Caco-2 (cell line): ENCODE data around the gene CES1. TPM values are rescaled to one million over a fixed set of nuclear protein-coding genes. Genes with fewer than 3 reads are reported as not detected.

Source experiments
- BruUV-seq: library from RNA; stranded (reverse); fragments of 400-500 nt; replicated peaks from 2 replicates; lab custom pipeline; 2021; lab: Mats Ljungman, UMichigan
- CTCF ChIA-PET: fragments of 300-600 bp; sonication (Branson Sonifier 250); formaldehyde crosslinking; loops from one replicate; lab custom pipeline; 2022; ENCODE audit warnings: antibody characterized with exemption; lab: Charles Lee
- POLR2A ChIA-PET: fragments of 300-600 bp; sonication (Branson Sonifier 250); formaldehyde crosslinking; loops from one replicate; lab custom pipeline; 2022; ENCODE audit warnings: antibody characterized with exemption; lab: Charles Lee
- DNase-seq, 2 experiments: peaks; one replicate each; pipeline versions ENCODE4 v3.0.0 to v3.0.0-alpha.2; 2020 to 2022
- H3K27me3 ChIP-seq: replicated peaks from 2 replicates; pipeline ENCODE4 v1.6.0; 2011; ENCODE audit warnings: low read length; ENCODE audit not compliant: control insufficient read depth, insufficient read depth
- H3K36me3 ChIP-seq: 2 replicates; pipeline ENCODE4 v1.5.1; 2011; ENCODE audit warnings: low read length; ENCODE audit not compliant: control insufficient read depth, insufficient read depth
- H3K4me1 ChIP-seq: fragments of 250-450 bp; sonication (Bioruptor Pico); 2 replicates; pipeline ENCODE4 v1.5.1; 2020; ENCODE audit warnings: mild to moderate bottlenecking
- H3K4me3 ChIP-seq: 2 replicates; pipeline ENCODE4 v1.5.1; 2011; ENCODE audit warnings: low read depth, mild to moderate bottlenecking, control low read depth, low read length
- H3K9me3 ChIP-seq: fragments of 250-450 bp; sonication (Bioruptor Pico); 2 replicates; pipeline ENCODE4 v1.5.1; 2020; ENCODE audit warnings: mild to moderate bottlenecking, moderate library complexity
- H3K27ac Mint-ChIP-seq: one replicate; pipeline ENCODE4 v1.8.0; 2022; ENCODE audit warnings: mixed read lengths; ENCODE audit not compliant: unreplicated experiment
- H3K27me3 Mint-ChIP-seq: one replicate; pipeline ENCODE4 v1.8.0; 2022; ENCODE audit warnings: mixed read lengths; ENCODE audit not compliant: insufficient read depth, unreplicated experiment
- H3K36me3 Mint-ChIP-seq: one replicate; pipeline ENCODE4 v1.8.0; 2022; ENCODE audit warnings: mild to moderate bottlenecking, mixed read lengths; ENCODE audit not compliant: insufficient read depth, unreplicated experiment
- H3K4me1 Mint-ChIP-seq: one replicate; pipeline ENCODE4 v1.8.0; 2022; ENCODE audit warnings: low read depth, mixed read lengths; ENCODE audit not compliant: unreplicated experiment
- H3K4me3 Mint-ChIP-seq: one replicate; pipeline ENCODE4 v1.8.0; 2022; ENCODE audit warnings: mild to moderate bottlenecking, moderate library complexity, mixed read lengths; ENCODE audit not compliant: unreplicated experiment
- H3K9me3 Mint-ChIP-seq: one replicate; pipeline ENCODE4 v1.8.0; 2022; ENCODE audit warnings: mixed read lengths; ENCODE audit not compliant: unreplicated experiment
- CTCF ChIP-seq, 2 experiments: fragments of 200-600 bp in 1 of 2; IDR thresholded peaks; 1 replicate in 1 of 2; 2 replicates in 1 of 2; pipeline versions ENCODE4 v1.5.1 to v1.8.0; 2011 to 2022; ENCODE audit warnings: antibody characterized with exemption in 1 of 2, control low read depth in 1 of 2, inconsistent platforms in 1 of 2, low read depth in 1 of 2, low read length in 1 of 2, mild to moderate bottlenecking in 1 of 2, moderate library complexity in 1 of 2; ENCODE audit not compliant: insufficient read depth in 1 of 2, severe bottlenecking in 1 of 2, unreplicated experiment in 1 of 2
- intact Hi-C: fragments of 100-400 bp; cut with micrococcal nuclease; formaldehyde crosslinking; loops from one replicate; pipeline ENCODE4 v1.10.0; 2022; ENCODE audit not compliant: unreplicated experiment
- total RNA-seq: library from RNA; stranded (reverse); gene quantifications from 2 replicates; pipeline ENCODE4 v1.2.3, GENCODE V29; 2022

Gene CES1
- total RNA-seq, 1 experiment from 2014 or later: 97.4 TPM

GRCh38 chr16:55846598-55847346, 13.9 kb upstream of the CES1 start:
- no peak overlapping the region for H3K4me3 ChIP-seq
- no peak for DNase-seq
- no peaks in the 10 kb centered on the region for H3K9me3 ChIP-seq
- ChIA-PET POLR2A (no interaction called here), CTCF (interaction anchor here (0.8 kb wide), 1 partner anchor 137 kb away, joined by 3 read pairs; no protein-coding TSS in a partner anchor)
- Mint-ChIP-seq H3K36me3 (no peaks in the 10 kb centered on the region), H3K9me3 (no peaks in the 10 kb centered on the region), H3K27ac (no peak overlapping the region), H3K27me3 (peaks cover 19% of the 10 kb centered on the region), H3K4me1 (no peaks in the 10 kb centered on the region), H3K4me3 (no peak overlapping the region)
- peaks cover 1% of the 10 kb centered on the region for H3K27me3 ChIP-seq
- BruUV-seq: no TSS peak
- intact Hi-C loops: no loop called here
- no peak for TF ChIP-seq CTCF (IDR thresholded peaks at IDR 0.05; ENCODE audit: insufficient read depth in 1 of 2, low read depth in 1 of 2, low read length in 1 of 2, severe bottlenecking in 1 of 2, unreplicated experiment in 1 of 2)
- no peaks in the 10 kb centered on the region for H3K4me1 ChIP-seq
- H3K36me3 ChIP-seq: no peaks in the 10 kb centered on the region

DNA sequence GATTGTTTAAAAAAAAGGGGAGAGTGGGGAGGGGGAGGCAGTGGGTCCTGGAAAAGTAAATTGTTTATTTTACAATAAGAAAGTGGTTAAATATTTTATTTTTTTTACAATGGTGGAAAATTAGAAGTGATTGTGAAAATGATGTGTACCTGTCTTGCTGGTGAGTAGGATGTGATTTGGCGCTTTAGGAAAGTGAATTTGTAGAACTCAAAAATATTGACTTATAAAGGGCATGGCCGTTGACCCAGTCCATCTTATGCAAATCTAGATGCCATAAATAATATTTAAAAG, 10.2 kb upstream of the CES1 start:
- H3K27me3 ChIP-seq: no peaks in the 10 kb centered on the region; the same call in 1 of the 2 replicates
- no peaks in the 10 kb centered on the region for H3K9me3 Mint-ChIP-seq
- no peak overlapping the region for H3K27ac Mint-ChIP-seq
- BruUV-seq: no TSS peak
- H3K9me3 ChIP-seq: no peaks in the 10 kb centered on the region
- intact Hi-C loops: loop anchor here (1.0 to 2.0 kb wide), 2 partner anchors 10 to 378 kb away; partner anchors contain the start of gene CES1
- ChIA-PET POLR2A (no interaction called here), CTCF (no interaction called here)
- no peaks in the 10 kb centered on the region for H3K4me1 Mint-ChIP-seq
- H3K4me3 ChIP-seq: no peak overlapping the region
- H3K4me1 ChIP-seq: no peaks in the 10 kb centered on the region
- H3K36me3 Mint-ChIP-seq: no peaks in the 10 kb centered on the region
- H3K27me3 Mint-ChIP-seq: peaks cover 16% of the 10 kb centered on the region
- no peaks in the 10 kb centered on the region for H3K36me3 ChIP-seq
- peak in 1 of 2 experiments; percentile 4 for TF ChIP-seq CTCF (IDR thresholded peaks at IDR 0.05; ENCODE audit: insufficient read depth in 1 of 2, low read depth in 1 of 2, low read length in 1 of 2, severe bottlenecking in 1 of 2, unreplicated experiment in 1 of 2)
- no peak for DNase-seq
- no peak overlapping the region for H3K4me3 Mint-ChIP-seq

DNA sequence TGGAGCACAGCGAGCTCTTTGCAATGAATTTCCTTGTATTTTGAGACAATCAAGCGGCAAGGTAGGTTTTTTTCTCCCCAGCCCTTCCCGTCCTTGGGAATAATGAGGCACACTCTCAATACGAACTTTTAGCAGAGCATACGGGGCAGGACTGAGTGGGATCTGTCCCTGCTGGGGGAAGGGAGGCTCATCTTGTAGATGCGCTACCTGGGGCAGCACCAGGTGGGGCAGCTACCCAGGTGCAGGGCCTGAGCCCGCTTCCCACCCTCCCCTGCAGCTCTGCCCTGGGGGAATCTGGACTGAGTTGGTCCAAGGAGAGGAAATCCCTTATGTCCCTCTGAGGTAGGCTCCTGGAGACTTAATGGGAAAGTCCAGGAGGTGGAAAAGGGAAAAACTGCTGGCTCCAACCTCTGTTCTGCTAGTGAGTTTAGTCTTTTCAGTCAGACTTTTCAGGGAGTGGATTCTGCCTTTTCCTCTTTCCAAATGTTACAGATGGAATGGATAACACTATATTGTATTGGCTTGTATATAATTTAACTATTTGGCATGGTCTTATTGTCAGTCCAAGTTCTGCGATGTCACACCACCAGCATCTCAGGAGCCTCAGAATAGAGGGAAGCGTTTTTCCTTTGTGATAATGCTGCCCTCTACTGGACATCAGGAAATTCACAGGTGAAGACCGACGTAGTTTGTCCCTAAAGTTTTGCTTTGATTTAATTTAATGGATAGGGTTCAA, 9.6 kb upstream of the CES1 start:
- Mint-ChIP-seq H3K36me3 (no peaks in the 10 kb centered on the region), H3K9me3 (no peaks in the 10 kb centered on the region), H3K4me3 (no peak overlapping the region), H3K27me3 (peaks cover 16% of the 10 kb centered on the region), H3K4me1 (no peaks in the 10 kb centered on the region), H3K27ac (no peak overlapping the region)
- BruUV-seq: no TSS peak
- ChIA-PET CTCF (interaction anchor here (0.6 to 1.3 kb wide), 6 partner anchors 9 to 514 kb away, joined by 3 to 4 read pairs (median 3); partner anchors contain the start of gene CES1), POLR2A (no interaction called here)
- peak in 1 of 2 experiments; percentile 62 for DNase-seq
- Histone ChIP-seq H3K4me1 (no peaks in the 10 kb centered on the region), H3K4me3 (no peak overlapping the region), H3K27me3 (no peaks in the 10 kb centered on the region; the same call in 1 of the 2 replicates), H3K36me3 (no peaks in the 10 kb centered on the region), H3K9me3 (no peaks in the 10 kb centered on the region)
- TF ChIP-seq CTCF (IDR thresholded peaks at IDR 0.05; ENCODE audit: insufficient read depth in 1 of 2, low read depth in 1 of 2, low read length in 1 of 2, severe bottlenecking in 1 of 2, unreplicated experiment in 1 of 2): peak; percentile 70 to 84
- intact Hi-C loops: loop anchor here (1.0 to 2.0 kb wide), 3 partner anchors 9 to 378 kb away; partner anchors contain the start of gene CES1
